8988T (cell line): Measurements from ENCODE around the gene IGFALS.
"Not testable (repeated sequence)": the region's sequence is repeated elsewhere in the genome, so short reads cannot be mapped to it uniquely, and the experiment has no call there.

ENCODE experiments used
- DNase-seq: peaks from one replicate; pipeline ENCODE4 v3.0.0; 2011

The IGFALS gene

GRCh38 chr16:1817716-1818115 is 24.2 kb upstream of the IGFALS start:
- DNase-seq, result no peak

- DNase-seq, result no peak
Observed at GRCh38 chr16:1817276-1817589, 23.7 kb upstream of the IGFALS start.

GRCh38 chr16:1816396-1817275 is 23.1 kb upstream of the IGFALS start:
- no peak for DNase-seq

GRCh38 chr16:1815461-1815860 is 22.0 kb upstream of the IGFALS start:
- DNase-seq, result no peak

GRCh38 chr16:1812732-1813163 is 19.2 kb upstream of the IGFALS start:
- DNase-seq, result peak; percentile 59

GRCh38 chr16:1810536-1810935 is 17.0 kb upstream of the IGFALS start:
- DNase-seq, result no peak

GRCh38 chr16:1810106-1810505 is 16.6 kb upstream of the IGFALS start:
- no peak for DNase-seq

GRCh38 chr16:1809281-1809801 is 15.8 kb upstream of the IGFALS start:
- DNase-seq, result no peak

- DNase-seq, result no peak
Observed at GRCh38 chr16:1808691-1809090, 15.2 kb upstream of the IGFALS start.

GRCh38 chr16:1807626-1808025 is 14.1 kb upstream of the IGFALS start:
- no peak for DNase-seq

- no peak for DNase-seq
Observed at GRCh38 chr16:1800701-1801100, 7.2 kb upstream of the IGFALS start.

GRCh38 chr16:1799263-1799662 is 5.8 kb upstream of the IGFALS start:
- not testable (repeated sequence) for DNase-seq

GRCh38 chr16:1794908-1795666 is 1.6 kb upstream of the IGFALS start:
- DNase-seq, result no peak

- peak; percentile 9 for DNase-seq
Observed at GRCh38 chr16:1794221-1794871, 841 bp upstream of the IGFALS start.

GRCh38 chr16:1792836-1793577 is 498 bp downstream of the IGFALS start:
- DNase-seq, result no peak

- DNase-seq, result no peak
Observed at GRCh38 chr16:1791943-1792812, 1.3 kb downstream of the IGFALS start.

- no peak for DNase-seq
Observed at GRCh38 chr16:1791256-1791942, 2.1 kb downstream of the IGFALS start.

GRCh38 chr16:1790611-1791255 is 2.8 kb downstream of the IGFALS start:
- DNase-seq, result no peak

- DNase-seq, result no peak
Observed at GRCh38 chr16:1790261-1790610, 3.3 kb downstream of the IGFALS start.

- no peak for DNase-seq
Observed at GRCh38 chr16:1789643-1790045, 3.9 kb downstream of the IGFALS start.

- DNase-seq, result no peak
Observed at GRCh38 chr16:1788708-1789100, 4.8 kb downstream of the IGFALS start.
